GM18517 (cell line): ENCODE measurements around the gene TNFRSF14.
"Not testable (repeated sequence)": the region's sequence is repeated elsewhere in the genome, so short reads cannot be mapped to it uniquely, and the experiment has no call there.

Source experiments
- ATAC-seq: cut with Tn5 transposase; IDR thresholded peaks from one replicate; pipeline ENCODE4 v1.9.1; 2021; ENCODE audit warnings: mild to moderate bottlenecking, moderate library complexity; ENCODE audit not compliant: unreplicated experiment

The TNFRSF14 gene

GRCh38 chr1:2552189-2552588 is 4.0 kb upstream of the TNFRSF14 start:
- ATAC-seq = no peak

GRCh38 chr1:2553076-2553475 is 3.1 kb upstream of the TNFRSF14 start:
- not testable (repeated sequence) for ATAC-seq

DNA sequence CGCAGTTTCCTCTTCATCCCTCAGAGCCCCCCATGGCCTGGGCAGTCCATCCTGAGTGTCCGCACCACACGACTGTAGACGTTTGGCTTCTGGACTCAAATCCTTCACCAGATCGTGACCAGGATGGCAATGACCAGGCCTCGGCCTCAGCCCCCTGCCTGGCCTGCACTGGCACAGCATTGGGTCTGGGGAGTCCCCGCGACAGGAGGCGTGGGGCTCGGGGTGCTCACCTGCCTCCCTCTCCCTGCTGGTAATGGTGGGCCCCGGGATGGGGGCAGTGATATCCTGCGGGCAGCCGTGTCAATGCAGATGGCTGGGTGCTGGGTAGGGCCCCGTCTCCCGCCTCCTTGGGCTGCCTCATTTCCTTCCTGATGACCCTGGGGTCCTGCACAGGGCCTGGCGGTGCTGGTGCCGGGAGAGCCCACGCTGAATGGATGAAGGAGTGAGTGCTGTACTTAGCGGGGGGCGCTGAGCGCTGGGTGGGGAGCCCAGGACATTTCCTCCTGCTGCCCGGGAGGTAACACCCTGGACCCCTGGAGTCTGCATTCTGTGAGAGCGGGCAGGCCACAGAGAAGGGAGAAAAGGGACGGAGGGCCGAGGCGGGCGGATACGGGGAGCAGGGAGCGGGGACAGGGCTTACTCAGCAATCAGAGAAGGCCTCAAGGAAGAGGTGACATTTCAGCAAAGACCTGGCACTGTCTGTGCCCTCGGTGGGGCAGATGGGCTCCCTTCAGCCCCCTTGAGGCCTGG is 2.1 kb upstream of the TNFRSF14 start:
- ATAC-seq = no peak

GRCh38 chr1:2554621-2555387 is 1.4 kb upstream of the TNFRSF14 start:
- no peak for ATAC-seq

GRCh38 chr1:2555634-2556276 is 416 bp upstream of the TNFRSF14 start:
- no peak for ATAC-seq

- ATAC-seq = no peak
Observed at GRCh38 chr1:2556678-2557481, 709 bp downstream of the TNFRSF14 start.

GRCh38 chr1:2557482-2558400 is 1.6 kb downstream of the TNFRSF14 start:
- no peak for ATAC-seq

GRCh38 chr1:2558420-2558819 is 2.2 kb downstream of the TNFRSF14 start:
- no peak for ATAC-seq

DNA sequence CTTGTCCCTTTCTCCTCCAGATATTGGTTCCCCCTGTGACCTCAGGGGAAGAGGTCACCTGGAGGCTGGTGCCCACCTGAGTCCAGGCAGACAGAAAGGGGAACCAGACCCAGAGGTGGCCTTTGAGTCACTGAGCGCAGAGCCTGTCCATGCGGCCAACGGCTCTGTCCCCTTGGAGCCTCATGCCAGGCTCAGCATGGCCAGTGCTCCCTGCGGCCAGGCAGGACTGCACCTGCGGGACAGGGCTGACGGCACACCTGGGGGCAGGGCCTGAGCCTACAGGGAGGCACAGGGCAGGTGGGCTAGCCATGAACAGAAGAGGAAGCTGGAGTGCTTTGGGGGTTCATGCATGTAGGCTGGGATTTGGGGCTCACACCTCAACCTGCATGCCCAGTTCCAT is 2.7 kb downstream of the TNFRSF14 start:
- ATAC-seq = no peak

DNA sequence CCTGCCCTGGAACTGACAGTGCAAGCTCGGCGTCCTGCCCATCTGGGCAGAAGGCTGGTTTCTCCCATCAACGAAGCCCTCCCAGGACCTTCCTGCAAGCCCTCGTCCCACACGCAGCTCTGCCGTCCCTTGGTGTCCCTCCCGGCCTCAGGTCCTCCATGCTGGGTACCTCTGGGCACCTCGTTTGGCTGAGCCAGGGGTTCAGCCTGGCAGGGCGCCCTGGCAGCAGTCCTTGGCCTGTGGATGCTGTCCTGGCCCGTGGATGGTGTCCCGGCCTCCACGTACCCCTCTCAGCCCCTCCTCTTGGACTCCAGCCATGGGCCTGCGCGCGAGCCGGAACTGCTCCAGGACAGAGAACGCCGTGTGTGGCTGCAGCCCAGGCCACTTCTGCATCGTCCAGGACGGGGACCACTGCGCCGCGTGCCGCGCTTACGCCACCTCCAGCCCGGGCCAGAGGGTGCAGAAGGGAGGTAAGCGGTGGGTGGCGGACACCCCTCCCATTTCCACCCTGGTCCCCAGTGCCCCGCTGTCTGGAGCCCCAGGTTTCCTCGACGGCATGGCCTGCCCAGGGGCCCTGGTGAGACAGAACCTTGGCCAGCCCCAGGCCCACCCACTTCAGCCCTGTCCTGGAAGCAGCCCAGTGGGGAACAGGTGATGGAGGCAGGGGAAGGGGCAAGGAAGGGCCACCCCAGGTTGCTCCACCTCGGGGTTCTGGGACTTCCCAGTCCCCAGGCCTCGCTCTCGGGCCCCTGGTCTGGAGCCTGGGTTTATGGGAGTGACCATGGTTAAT is 3.5 kb downstream of the TNFRSF14 start:
- ATAC-seq = no peak

GRCh38 chr1:2560299-2561073 is 4.3 kb downstream of the TNFRSF14 start:
- no peak for ATAC-seq

- ATAC-seq = no peak
Observed at GRCh38 chr1:2561446-2561845, 5.3 kb downstream of the TNFRSF14 start.

DNA sequence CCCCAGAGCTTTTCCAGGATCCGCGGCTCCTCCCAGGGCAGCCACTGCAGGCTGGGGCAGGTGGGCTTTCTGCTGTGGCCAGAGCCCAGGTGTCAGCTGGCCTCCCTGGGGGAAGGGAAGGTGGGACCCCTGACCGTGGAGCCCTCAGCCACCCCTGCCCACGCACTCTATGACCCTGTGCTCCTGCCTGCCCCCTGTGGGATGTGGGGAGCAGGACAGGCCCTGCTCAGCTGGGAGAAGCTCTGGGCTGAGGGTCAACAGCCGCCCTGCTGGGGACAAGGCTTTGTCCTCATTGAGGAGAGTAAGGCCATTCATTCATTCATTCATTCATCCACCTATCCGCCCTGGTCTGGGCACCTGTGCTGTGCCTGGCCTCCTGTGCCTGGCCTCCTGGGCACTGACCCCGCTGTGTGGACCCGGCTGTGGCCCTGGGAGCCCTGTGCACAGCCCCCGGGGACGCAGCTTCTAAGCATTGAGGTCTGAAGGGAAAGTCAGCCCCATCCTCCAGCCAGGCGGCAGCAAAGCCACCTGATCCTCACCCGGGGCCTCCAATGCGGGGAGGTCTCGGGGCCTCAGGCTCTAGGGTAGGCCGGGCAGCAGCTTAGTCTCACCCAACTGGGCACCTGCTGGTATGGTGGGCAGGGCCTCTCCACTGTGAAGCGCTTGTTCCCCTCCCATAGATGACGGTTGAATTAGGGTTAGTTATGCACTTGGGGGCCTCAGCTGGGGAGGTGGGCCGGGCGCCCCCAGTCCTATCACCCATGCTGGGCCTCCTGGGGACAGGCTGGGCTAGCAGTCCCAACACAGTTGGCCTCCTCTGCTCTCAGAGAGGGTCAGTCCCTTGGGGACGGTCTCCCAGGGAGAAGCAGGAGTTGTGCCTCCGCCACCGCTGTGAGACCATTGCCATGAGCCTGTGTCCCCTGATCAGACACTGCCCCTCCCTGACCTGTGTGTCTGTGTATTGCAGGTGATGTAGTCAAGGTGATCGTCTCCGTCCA is 6.0 kb downstream of the TNFRSF14 start:
- no peak for ATAC-seq

GRCh38 chr1:2563205-2563604 is 7.0 kb downstream of the TNFRSF14 start:
- no peak for ATAC-seq

GRCh38 chr1:2564006-2564814 is 8.0 kb downstream of the TNFRSF14 start:
- ATAC-seq = no peak

DNA sequence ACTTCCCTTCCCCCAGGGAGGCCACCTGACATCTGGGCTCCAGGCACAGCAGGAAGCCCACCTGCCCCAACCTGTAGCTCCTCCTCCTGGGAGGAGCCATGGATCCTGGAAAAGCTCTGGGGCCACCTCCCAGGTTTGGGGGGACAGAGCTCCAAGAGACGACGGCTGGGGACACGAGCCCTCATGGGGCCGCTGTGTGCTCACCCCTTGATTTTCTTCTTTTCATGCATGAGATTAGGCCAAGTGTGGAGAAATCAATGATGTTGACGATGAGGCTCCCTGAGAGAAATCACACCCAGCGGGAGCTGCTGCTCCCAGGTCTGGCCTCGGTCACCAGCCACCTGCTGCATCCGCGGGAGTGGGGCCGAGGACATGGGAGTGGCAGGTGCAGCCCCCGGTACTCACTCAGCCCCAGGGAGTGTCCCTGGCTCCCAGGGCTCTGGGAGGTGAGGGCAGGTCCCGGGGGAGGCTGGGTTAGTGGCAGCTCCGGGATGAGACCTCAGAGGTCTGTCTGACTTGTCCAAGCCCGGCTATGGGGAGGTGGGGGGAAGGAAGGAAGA is 8.7 kb downstream of the TNFRSF14 start:
- ATAC-seq = no peak
